RCC 7860 (cell line): ENCODE data around the gene CRHR2.

ENCODE experiments used
- DNase-seq: peaks from one replicate; pipeline ENCODE4 v3.0.0-alpha.2; 2015; ENCODE audit warnings: low spot score
- FAIRE-seq: peaks from 2 replicates; lab custom pipeline; 2012; peaks lifted over from hg19 to GRCh38; lab: Jason Lieb, UNC

The CRHR2 gene

GRCh38 chr7:30707391-30708357 is 25.4 kb upstream of the CRHR2 start:
- FAIRE-seq: no peak
- no peak for DNase-seq

- FAIRE-seq: no peak
- DNase-seq: no peak
Observed at GRCh38 chr7:30706908-30707307, 24.7 kb upstream of the CRHR2 start.

GRCh38 chr7:30706316-30706715 is 24.1 kb upstream of the CRHR2 start:
- FAIRE-seq: no peak

GRCh38 chr7:30705596-30705995 is 23.3 kb upstream of the CRHR2 start:
- DNase-seq (no peak), FAIRE-seq (no peak)

More at GRCh38 chr7:30706316-30706715, 24.1 kb upstream of the CRHR2 start:
- no peak for DNase-seq

- no peak for DNase-seq
- no peak for FAIRE-seq
Observed at GRCh38 chr7:30705008-30705407, 22.8 kb upstream of the CRHR2 start.

GRCh38 chr7:30703756-30704155 is 21.5 kb upstream of the CRHR2 start:
- DNase-seq: no peak

GRCh38 chr7:30702200-30702599 is 19.9 kb upstream of the CRHR2 start:
- FAIRE-seq (no peak), DNase-seq (no peak)

More at GRCh38 chr7:30703756-30704155, 21.5 kb upstream of the CRHR2 start:
- no peak for FAIRE-seq

GRCh38 chr7:30700941-30701340 is 18.7 kb upstream of the CRHR2 start:
- FAIRE-seq: no peak
- no peak for DNase-seq

- DNase-seq: no peak
- FAIRE-seq: no peak
Observed at GRCh38 chr7:30699706-30700495, 17.6 kb upstream of the CRHR2 start.

GRCh38 chr7:30698481-30698880 is 16.2 kb upstream of the CRHR2 start:
- DNase-seq: no peak
- no peak for FAIRE-seq

GRCh38 chr7:30697719-30698460 is 15.6 kb upstream of the CRHR2 start:
- FAIRE-seq (no peak), DNase-seq (no peak)

GRCh38 chr7:30694774-30695721 is 12.8 kb upstream of the CRHR2 start:
- FAIRE-seq: no peak

GRCh38 chr7:30694218-30694745 is 12.0 kb upstream of the CRHR2 start:
- FAIRE-seq (no peak), DNase-seq (no peak)

More at GRCh38 chr7:30694774-30695721, 12.8 kb upstream of the CRHR2 start:
- DNase-seq: no peak

- FAIRE-seq (no peak), DNase-seq (no peak)
Observed at GRCh38 chr7:30692882-30693281, 10.6 kb upstream of the CRHR2 start.

GRCh38 chr7:30692438-30692837 is 10.2 kb upstream of the CRHR2 start:
- DNase-seq (no peak), FAIRE-seq (no peak)

GRCh38 chr7:30690011-30690410 is 7.8 kb upstream of the CRHR2 start:
- FAIRE-seq: no peak
- no peak for DNase-seq

GRCh38 chr7:30688718-30689221 is 6.5 kb upstream of the CRHR2 start:
- DNase-seq (no peak), FAIRE-seq (no peak)

GRCh38 chr7:30687604-30688003 is 5.3 kb upstream of the CRHR2 start:
- DNase-seq (no peak), FAIRE-seq (no peak)

GRCh38 chr7:30684351-30684750 is 2.1 kb upstream of the CRHR2 start:
- DNase-seq: no peak
- no peak for FAIRE-seq
